ENCODE data around the gene CBX2.

The CBX2 gene

GRCh38 chr17:79831265-79832217 is 53.6 kb downstream of the CBX2 start:
- no peak for DNase-seq

GRCh38 chr17:79832218-79833109 is 54.5 kb downstream of the CBX2 start:
- DNase-seq = no peak

GRCh38 chr17:79833110-79833450 is 55.1 kb downstream of the CBX2 start:
- DNase-seq = no peak

GRCh38 chr17:79833744-79834564 is 56.0 kb downstream of the CBX2 start:
- DNase-seq = no peak

- DNase-seq = no peak
Measured at GRCh38 chr17:79834565-79835469, 56.9 kb downstream of the CBX2 start.

- no peak for DNase-seq
Measured at GRCh38 chr17:79835470-79835899, 57.5 kb downstream of the CBX2 start.

GRCh38 chr17:79835953-79836509 is 58.1 kb downstream of the CBX2 start:
- DNase-seq = no peak

- no peak for DNase-seq
Measured at GRCh38 chr17:79836510-79836971, 58.6 kb downstream of the CBX2 start.

GRCh38 chr17:79836972-79837887 is 59.3 kb downstream of the CBX2 start:
- no peak for DNase-seq
